Transverse colon (tissue), 4 donors: ENCODE results near the gene IRF4. TPM values are rescaled to one million over a fixed set of nuclear protein-coding genes. Genes with fewer than 3 reads are reported as not detected.

Experiments
- DNase-seq: peaks from one replicate; pipeline ENCODE4 v3.0.0-alpha.2; 2019
- H3K27ac ChIP-seq, 4 donors: fragments of 200-600 bp; sonication (generic); 2 replicates each; pipeline ENCODE4 v1.5.1; 2016 to 2018; ENCODE audit warnings: inconsistent platforms in 4 of 4
- H3K27me3 ChIP-seq: fragments of 200-600 bp; sonication (generic); 2 replicates; pipeline ENCODE4 v1.5.1; 2017; ENCODE audit warnings: inconsistent platforms
- H3K36me3 ChIP-seq, 4 donors: fragments of 200-600 bp; sonication (generic); 2 replicates each; pipeline ENCODE4 v1.5.1; 2017 to 2019; ENCODE audit warnings: inconsistent platforms in 4 of 4
- H3K4me1 ChIP-seq, 4 donors: fragments of 200-600 bp; sonication (generic); 2 replicates each; pipeline ENCODE4 v1.5.1; 2017 to 2020; ENCODE audit warnings: inconsistent platforms in 4 of 4
- H3K4me3 ChIP-seq, 4 donors: fragments of 200-600 bp; sonication (generic); 1 replicate in 1 of 4; 2 replicates in 3 of 4; pipeline versions ENCODE4 v1.5.1 to v1.6.1; 2017 to 2019; ENCODE audit warnings: inconsistent platforms in 4 of 4
- H3K9me3 ChIP-seq, 2 donors: fragments of 200-600 bp; sonication (generic); 2 replicates each; pipeline ENCODE4 v1.5.1; 2017 to 2019; ENCODE audit warnings: inconsistent platforms in 2 of 2
- CTCF ChIP-seq, 5 experiments: fragments of 200-600 bp in 3 of 5; fragments of 450-650 bp in 2 of 5; sonication (generic) in 3 of 5; IDR thresholded peaks; 1 replicate in 2 of 5; 2 replicates in 3 of 5; pipeline ENCODE4 v1.5.1; 2016 to 2017; ENCODE audit warnings: antibody characterized with exemption in 5 of 5, inconsistent platforms in 3 of 5, mild to moderate bottlenecking in 2 of 5, moderate library complexity in 1 of 5
- EP300 ChIP-seq: sonication (generic); formaldehyde crosslinking; IDR thresholded peaks from one replicate; pipeline ENCODE4 v1.6.1; 2017; ENCODE audit warnings: antibody characterized with exemption, low read depth
- POLR2A ChIP-seq: fragments of 450-650 bp; IDR thresholded peaks from one replicate; pipeline ENCODE4 v1.6.1; 2016; ENCODE audit warnings: antibody characterized with exemption, mild to moderate bottlenecking, moderate library complexity
- POLR2AphosphoS5 ChIP-seq, 3 donors: sonication (generic); formaldehyde crosslinking; IDR thresholded peaks; one replicate each; pipeline ENCODE4 v1.6.1; 2016; ENCODE audit warnings: antibody characterized with exemption in 3 of 3
- WGBS, 2 donors: methylation state at CpG; one replicate each; pipeline ENCODE4 v1.1.5; 2018; ENCODE audit warnings: low coverage in 1 of 2; 5-methylcytosine and 5-hydroxymethylcytosine counted together
- in situ Hi-C, 4 donors: fragments of 200-750 bp; cut with MboI; loops; one replicate each; pipeline versions ENCODE4 v1.15.0 to v1.15.1; 2017; ENCODE audit warnings: low sequenced_read_pairs in 3 of 4, low pct_ligation_motif_present in 1 of 4, low pct_unique_long_range_greater_than_20kb in 1 of 4
- intact Hi-C: fragments of 100-400 bp; cut with DNase I; formaldehyde crosslinking; loops from one replicate; pipeline ENCODE4 v1.15.1; 2023; ENCODE audit warnings: low total_unique reads
- total RNA-seq, 4 donors: library from RNA; depleted of rRNA; stranded (reverse); fragments of >200 nt; gene quantifications; one replicate each; pipeline ENCODE4 v1.1.0, GENCODE V29; 2016

Gene IRF4
- total RNA-seq, 4 donors from 2014 or later: 0.40 to 18.4 (median 4.3) TPM

DNA sequence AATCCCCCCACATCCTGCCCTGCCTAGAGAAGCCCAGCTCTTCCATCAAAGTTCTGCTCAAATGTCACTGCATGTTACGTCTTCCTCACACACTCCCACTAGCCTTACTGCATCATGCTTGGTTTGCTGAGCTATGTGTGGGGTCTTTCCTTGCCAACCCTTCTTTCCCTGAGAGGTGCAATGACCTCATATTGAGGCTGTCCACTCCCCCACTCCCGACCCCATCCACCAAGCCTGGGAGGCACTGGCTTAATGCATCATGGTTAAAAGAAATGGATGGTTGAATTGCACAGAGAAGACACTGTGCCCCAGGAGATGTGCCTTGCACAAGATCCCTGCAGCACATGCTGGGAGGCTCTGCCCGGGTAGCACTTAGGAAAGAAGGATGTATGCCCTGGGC is 7.7 kb upstream of the IRF4 start:
- Histone ChIP-seq H3K4me1 (no peaks in the 10 kb centered on the region), H3K27me3 (peaks cover 46% of the 10 kb centered on the region), H3K9me3 (no peaks in the 10 kb centered on the region), H3K4me3 (no peak overlapping the region), H3K36me3 (no peaks in the 10 kb centered on the region), H3K27ac (no peak overlapping the region)
- no peak for TF ChIP-seq EP300
- TF ChIP-seq POLR2A: no peak
- no peak for TF ChIP-seq POLR2AphosphoS5 (IDR thresholded peaks at IDR 0.05)
- TF ChIP-seq CTCF (IDR thresholded peaks at IDR 0.05): no peak
- intact Hi-C loops (no loop called here), in situ Hi-C loops (no loop called here)
- 83% methylated on average over 3 of the region's 3 CpGs; no CpG with 5 or more reads in 1 of the 2 donors for WGBS, 2 donors
- no peak for DNase-seq

DNA sequence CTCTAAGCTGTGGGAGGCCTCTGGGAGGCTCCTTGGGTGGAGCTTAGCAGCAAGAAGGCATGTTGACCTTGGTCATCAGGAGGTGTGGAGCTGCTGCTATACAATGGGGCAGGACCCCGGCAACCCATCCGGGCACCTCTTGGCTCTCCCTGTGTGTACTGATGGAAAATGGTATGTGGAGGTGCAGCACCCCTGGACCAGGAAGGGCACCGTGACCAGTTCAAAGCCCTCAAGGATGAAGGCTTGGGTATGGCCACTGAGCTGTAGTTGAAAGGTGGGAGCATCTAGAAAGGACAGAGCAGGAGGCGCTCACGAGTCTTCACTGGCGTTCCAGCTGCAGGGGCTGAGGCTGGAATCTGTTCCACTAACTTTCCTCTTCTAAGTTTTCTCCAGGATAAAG is 6.7 kb upstream of the IRF4 start:
- Histone ChIP-seq H3K4me3 (no peak overlapping the region), H3K27ac (no peak overlapping the region), H3K36me3 (no peaks in the 10 kb centered on the region), H3K9me3 (no peaks in the 10 kb centered on the region), H3K4me1 (no peaks in the 10 kb centered on the region), H3K27me3 (peaks cover 53% of the 10 kb centered on the region)
- intact Hi-C loops (no loop called here), in situ Hi-C loops (no loop called here)
- DNase-seq: no peak
- 99% methylated on average over 6 of the region's 6 CpGs; no CpG with 5 or more reads in 1 of the 2 donors for WGBS, 2 donors
- TF ChIP-seq POLR2A: no peak
- no peak for TF ChIP-seq POLR2AphosphoS5 (IDR thresholded peaks at IDR 0.05)
- TF ChIP-seq CTCF (IDR thresholded peaks at IDR 0.05): no peak
- no peak for TF ChIP-seq EP300

DNA sequence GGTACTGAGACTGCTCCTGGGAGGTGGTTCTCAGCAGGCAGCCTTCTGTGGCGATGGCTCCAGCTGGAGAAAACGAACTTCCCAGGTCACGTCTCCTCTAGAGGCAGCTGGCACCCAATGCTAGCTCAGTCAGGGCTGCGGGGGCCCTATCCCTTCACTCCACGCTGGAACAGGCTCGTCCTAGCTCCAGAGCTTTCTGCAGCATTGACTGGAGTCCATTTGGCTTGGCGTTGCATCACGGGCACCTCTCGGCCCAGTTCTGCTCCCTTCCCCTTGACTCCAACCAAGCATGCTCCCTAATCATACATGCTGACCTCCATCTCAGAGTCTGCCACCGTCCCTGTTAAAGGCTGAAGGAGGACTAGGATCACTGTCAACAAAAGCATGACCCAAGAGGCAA is 5.9 kb upstream of the IRF4 start:
- peaks cover 53% of the 10 kb centered on the region for H3K27me3 ChIP-seq
- intact Hi-C loops: no loop called here
- no peak for DNase-seq
- TF ChIP-seq POLR2AphosphoS5 (IDR thresholded peaks at IDR 0.05) (no peak), EP300 (no peak), CTCF (IDR thresholded peaks at IDR 0.05) (no peak), POLR2A (no peak)
- no peak overlapping the region for H3K27ac ChIP-seq
- no peaks in the 10 kb centered on the region for H3K4me1 ChIP-seq
- H3K4me3 ChIP-seq: no peak overlapping the region
- H3K36me3 ChIP-seq: no peaks in the 10 kb centered on the region
- 85% methylated on average over 9 of the region's 10 CpGs; no CpG with 5 or more reads in 1 of the 2 donors for WGBS, 2 donors
- H3K9me3 ChIP-seq: no peaks in the 10 kb centered on the region
- in situ Hi-C loops: no loop called here

GRCh38 chr6:386688-387266 is 4.8 kb upstream of the IRF4 start:
- no peak for TF ChIP-seq POLR2A
- TF ChIP-seq POLR2AphosphoS5 (IDR thresholded peaks at IDR 0.05): no peak
- TF ChIP-seq EP300: no peak
- no peak for TF ChIP-seq CTCF (IDR thresholded peaks at IDR 0.05)
- H3K4me1 ChIP-seq: peaks cover 0 to 7% (median 2%) of the 10 kb centered on the region in 4 donors
- no peaks in the 10 kb centered on the region for H3K9me3 ChIP-seq
- in situ Hi-C loops: no loop called here
- peak; percentile 6 for DNase-seq
- H3K36me3 ChIP-seq: no peaks in the 10 kb centered on the region
- no peak overlapping the region for H3K4me3 ChIP-seq
- intact Hi-C loops: no loop called here
- H3K27ac ChIP-seq: no peak overlapping the region
- WGBS, 2 donors: 85 to 88% methylated on average over 15 to 18 of the region's 18 CpGs
- peaks cover 57% of the 10 kb centered on the region for H3K27me3 ChIP-seq
